NT2/D1 (cell line): ENCODE measurements around the gene ACTMAP.

Experiments
- SUZ12 ChIP-seq: IDR thresholded peaks from 2 replicates; pipeline ENCODE4 v1.6.1; 2011; ENCODE audit not compliant: insufficient read length, insufficient read depth; ENCODE audit errors: extremely low read depth
- YY1 ChIP-seq: IDR thresholded peaks from 2 replicates; pipeline ENCODE4 v1.6.1; 2011; ENCODE audit not compliant: insufficient read length, insufficient read depth

DNA sequence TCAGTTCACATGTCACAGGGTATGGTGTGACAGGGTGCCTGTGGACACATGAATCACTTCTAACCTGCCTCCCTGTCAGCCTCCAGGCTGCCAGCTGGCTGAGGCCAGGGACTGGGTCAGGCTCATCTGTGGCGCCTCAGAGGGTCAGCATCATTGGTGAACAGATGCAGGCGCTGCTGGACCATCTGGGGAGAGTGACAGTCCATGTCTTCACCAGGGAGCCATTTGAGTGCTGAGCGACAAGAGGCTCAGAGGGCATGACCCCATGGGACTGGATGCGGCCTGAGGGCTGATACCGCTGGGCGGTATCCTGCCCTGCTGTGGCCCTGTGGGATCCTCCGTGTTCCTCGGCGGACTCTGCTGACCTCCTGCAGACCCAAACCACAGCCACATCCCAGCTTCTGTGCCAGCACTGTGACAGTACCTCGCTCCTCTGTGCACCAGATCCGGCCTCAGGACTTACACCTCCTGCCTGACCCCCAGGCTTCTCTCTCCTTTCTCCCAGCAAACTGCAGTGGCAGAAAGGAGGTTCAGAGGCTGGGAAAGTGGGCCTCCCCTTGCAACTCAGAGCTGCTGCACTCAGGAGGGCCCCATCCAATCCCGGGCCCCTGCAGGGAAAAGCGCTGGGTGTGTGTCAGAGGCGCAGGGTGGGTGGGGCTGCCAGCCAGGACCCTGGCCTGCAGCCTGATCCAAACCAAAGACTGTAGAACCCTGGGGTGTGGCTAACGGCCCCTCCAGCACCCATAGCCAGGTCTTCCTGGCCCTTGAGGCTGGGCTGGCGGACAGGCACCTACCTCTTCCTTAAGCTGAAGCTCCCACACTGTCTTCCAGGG lies 10.2 kb downstream of the ACTMAP start:
- TF ChIP-seq SUZ12, result no peak
- TF ChIP-seq YY1, result no peak
